H1 (cell line): Measurements from ENCODE around the gene TTC27. TPM values are rescaled to one million over a fixed set of nuclear protein-coding genes. Genes with fewer than 3 reads are reported as not detected.

Experiments used
- CTCF ChIA-PET: fragments of 300-600 bp; sonication (Branson Sonifier 250); formaldehyde crosslinking; loops from one replicate; lab custom pipeline; 2021; ENCODE audit not compliant: partially characterized antibody; lab: Charles Lee
- POLR2A ChIA-PET: fragments of 300-600 bp; sonication (Branson Sonifier 250); formaldehyde crosslinking; loops from one replicate; lab custom pipeline; 2021; ENCODE audit warnings: inconsistent platforms; ENCODE audit not compliant: partially characterized antibody; lab: Charles Lee
- DNase-seq, 2 experiments: peaks; one replicate each; pipeline versions ENCODE4 v3.0.0 to v3.0.0-alpha.2; 2010 to 2022; ENCODE audit warnings: low spot score in 2 of 2, low read depth in 1 of 2, mixed read lengths in 1 of 2
- FAIRE-seq: peaks from 2 replicates; lab custom pipeline; 2011; peaks lifted over from hg19 to GRCh38; lab: Jason Lieb, UNC
- H2AFZ ChIP-seq: 2 replicates; pipeline ENCODE4 v1.8.1; 2012; ENCODE audit warnings: low read length, inconsistent platforms
- H2AK5ac ChIP-seq: 2 replicates; pipeline ENCODE4 v1.6.1; 2013; ENCODE audit warnings: low read depth, low read length
- H2BK120ac ChIP-seq: replicated peaks from 2 replicates; pipeline ENCODE3; 2013; ENCODE audit warnings: low read depth, low read length, inconsistent platforms
- H2BK12ac ChIP-seq: 2 replicates; pipeline ENCODE4 v1.6.1; 2013; ENCODE audit warnings: low read depth, low read length
- H2BK15ac ChIP-seq: 2 replicates; pipeline ENCODE4 v1.6.1; 2013; ENCODE audit warnings: low read length
- H2BK20ac ChIP-seq: 2 replicates; pipeline ENCODE4 v1.6.1; 2013; ENCODE audit warnings: low read length
- H2BK5ac ChIP-seq: 2 replicates; pipeline ENCODE4 v1.6.1; 2013; ENCODE audit warnings: low read depth, low read length
- H3K14ac ChIP-seq: 2 replicates; pipeline ENCODE4 v1.6.1; 2013; ENCODE audit warnings: inconsistent platforms; ENCODE audit not compliant: insufficient read length
- H3K18ac ChIP-seq: 2 replicates; pipeline ENCODE4 v1.6.1; 2013; ENCODE audit warnings: low read length; ENCODE audit errors: extremely low read depth
- H3K23ac ChIP-seq: 2 replicates; pipeline ENCODE4 v1.6.1; 2013; ENCODE audit warnings: inconsistent platforms; ENCODE audit not compliant: insufficient read length
- H3K23me2 ChIP-seq: 2 replicates; pipeline ENCODE4 v1.6.1; 2013; ENCODE audit warnings: low read depth, low read length
- H3K27ac ChIP-seq: 2 replicates; pipeline ENCODE4 v1.6.1; 2011; ENCODE audit warnings: low read depth, low read length, inconsistent platforms
- H3K27me3 ChIP-seq, 4 experiments: replicated peaks in 1 of 4; 1 replicate in 1 of 4; 2 replicates in 3 of 4; pipeline versions ENCODE4 v1.6.1 to v1.8.1; 2011 to 2013; ENCODE audit warnings: low read length in 3 of 4, mild to moderate bottlenecking in 3 of 4, inconsistent platforms in 2 of 4, mixed read lengths in 2 of 4, moderate library complexity in 1 of 4; ENCODE audit not compliant: control insufficient read depth in 3 of 4, insufficient read depth in 3 of 4; ENCODE audit errors: extremely low read depth in 1 of 4
- H3K36me3 ChIP-seq, 4 experiments: 2 replicates each; pipeline versions ENCODE4 v1.6.1 to v1.8.1; 2011 to 2013; ENCODE audit warnings: mild to moderate bottlenecking in 4 of 4, low read length in 3 of 4, moderate library complexity in 2 of 4, control low read depth in 1 of 4, inconsistent platforms in 1 of 4; ENCODE audit not compliant: insufficient read depth in 4 of 4, control insufficient read depth in 2 of 4
- H3K4ac ChIP-seq: replicated peaks from 2 replicates; pipeline ENCODE3; 2013; ENCODE audit warnings: low read length, low read depth, mixed read lengths, inconsistent platforms; ENCODE audit not compliant: insufficient read length
- H3K4me1 ChIP-seq, 4 experiments: replicated peaks in 1 of 4; 1 replicate in 1 of 4; 2 replicates in 3 of 4; pipeline versions ENCODE4 v1.6.1 to v1.8.1; 2011 to 2013; ENCODE audit warnings: low read length in 3 of 4, inconsistent platforms in 2 of 4, mixed read lengths in 1 of 4; ENCODE audit not compliant: insufficient read depth in 4 of 4, control insufficient read depth in 3 of 4
- H3K4me2 ChIP-seq, 2 experiments: 2 replicates each; pipeline versions ENCODE4 v1.6.1 to v1.8.1; 2011 to 2013; ENCODE audit warnings: low read depth in 2 of 2, low read length in 2 of 2, control low read depth in 1 of 2, inconsistent platforms in 1 of 2, mild to moderate bottlenecking in 1 of 2; ENCODE audit not compliant: insufficient read depth in 1 of 2
- H3K4me3 ChIP-seq, 4 experiments: fragments of 200-600, 300-600 bp in 1 of 4; sonication (generic), shearing (Covaris generic), sonication (Bioruptor Twin) in 1 of 4; 2 replicates each; pipeline versions ENCODE4 v1.5.1 to v1.8.1; 2011 to 2016; ENCODE audit warnings: low read length in 4 of 4, low read depth in 3 of 4, control low read depth in 2 of 4, inconsistent platforms in 2 of 4, mild to moderate bottlenecking in 2 of 4, mixed read lengths in 1 of 4, moderate library complexity in 1 of 4; ENCODE audit not compliant: insufficient read depth in 2 of 4; ENCODE audit errors: extremely low read depth in 1 of 4
- H3K56ac ChIP-seq: replicated peaks from 2 replicates; pipeline ENCODE3; 2013; ENCODE audit warnings: low read depth, mild to moderate bottlenecking, mixed read lengths, low read length, inconsistent platforms; ENCODE audit not compliant: insufficient read length
- H3K79me1 ChIP-seq: 2 replicates; pipeline ENCODE4 v1.6.1; 2013; ENCODE audit warnings: low read depth, low read length, control low read depth
- H3K79me2 ChIP-seq, 2 experiments: 2 replicates each; pipeline versions ENCODE4 v1.6.1 to v1.8.1; 2012 to 2013; ENCODE audit warnings: low read length in 2 of 2, mild to moderate bottlenecking in 2 of 2, inconsistent platforms in 1 of 2; ENCODE audit not compliant: insufficient read depth in 2 of 2, control insufficient read depth in 1 of 2
- H3K9ac ChIP-seq, 4 experiments: replicated peaks in 1 of 4; 1 replicate in 1 of 4; 2 replicates in 3 of 4; pipeline versions ENCODE4 v1.6.1 to v1.8.1; 2011 to 2013; ENCODE audit warnings: low read depth in 3 of 4, low read length in 3 of 4, control low read depth in 2 of 4, mild to moderate bottlenecking in 2 of 4, moderate library complexity in 2 of 4, inconsistent platforms in 1 of 4; ENCODE audit errors: extremely low read depth in 1 of 4
- H3K9me3 ChIP-seq, 2 experiments: 2 replicates each; pipeline versions ENCODE4 v1.6.1 to v1.8.1; 2012 to 2013; ENCODE audit warnings: mild to moderate bottlenecking in 2 of 2, moderate library complexity in 2 of 2, control low read depth in 1 of 2, inconsistent platforms in 1 of 2, low read depth in 1 of 2, low read length in 1 of 2, mixed read lengths in 1 of 2; ENCODE audit not compliant: insufficient read depth in 2 of 2
- H4K20me1 ChIP-seq, 2 experiments: replicated peaks in 1 of 2; 2 replicates each; pipeline versions ENCODE3 to v1.8.1; 2011 to 2013; ENCODE audit warnings: inconsistent platforms in 2 of 2, low read length in 2 of 2, mild to moderate bottlenecking in 1 of 2; ENCODE audit not compliant: insufficient read depth in 2 of 2, control insufficient read depth in 1 of 2
- H4K5ac ChIP-seq: 2 replicates; pipeline ENCODE4 v1.6.1; 2013; ENCODE audit warnings: low read length, low read depth, mixed read lengths, inconsistent platforms; ENCODE audit not compliant: insufficient read length
- H4K8ac ChIP-seq: 2 replicates; pipeline ENCODE4 v1.8.0; 2013; ENCODE audit warnings: mild to moderate bottlenecking, moderate library complexity, low read length, inconsistent platforms; ENCODE audit not compliant: insufficient read depth; ENCODE audit errors: extremely low read depth
- H4K91ac ChIP-seq: replicated peaks from 2 replicates; pipeline ENCODE3; 2013; ENCODE audit warnings: low read length, mixed read lengths, inconsistent platforms; ENCODE audit not compliant: insufficient read length
- CHD2 ChIP-seq: IDR thresholded peaks from 2 replicates; pipeline ENCODE4 v1.6.1; 2012; ENCODE audit warnings: low read length, improper control_type of control experiment
- EP300 ChIP-seq, 2 experiments: IDR thresholded peaks; 1 replicate in 1 of 2; 2 replicates in 1 of 2; pipeline ENCODE4 v1.6.1; 2011 to 2012; ENCODE audit warnings: low read depth in 2 of 2, low read length in 2 of 2, mild to moderate bottlenecking in 2 of 2, borderline replicate concordance in 1 of 2, inconsistent platforms in 1 of 2, moderate library complexity in 1 of 2
- NRF1 ChIP-seq: IDR thresholded peaks from 2 replicates; pipeline ENCODE4 v1.6.1; 2011; ENCODE audit warnings: mild to moderate bottlenecking, low read depth, low read length, improper control_type of control experiment
- POLR2AphosphoS5 ChIP-seq: IDR thresholded peaks from 2 replicates; pipeline ENCODE4 v1.6.1; 2011; ENCODE audit warnings: low read depth, low read length
- POU5F1 ChIP-seq: IDR thresholded peaks from 2 replicates; pipeline ENCODE4 v1.6.1; 2011; ENCODE audit warnings: low read depth, mild to moderate bottlenecking, low read length, moderate library complexity
- RXRA ChIP-seq: IDR thresholded peaks from 2 replicates; pipeline ENCODE4 v1.6.1; 2011; ENCODE audit warnings: low read depth, mild to moderate bottlenecking, low read length, moderate library complexity; ENCODE audit not compliant: insufficient read depth
- SP2 ChIP-seq: IDR thresholded peaks from 2 replicates; pipeline ENCODE4 v1.6.1; 2012; ENCODE audit warnings: mild to moderate bottlenecking, low read length, inconsistent platforms
- TAF1 ChIP-seq: IDR thresholded peaks from 2 replicates; pipeline ENCODE4 v1.6.1; 2011; ENCODE audit warnings: mild to moderate bottlenecking, low read depth, low read length
- TBP ChIP-seq: IDR thresholded peaks from 2 replicates; pipeline ENCODE4 v1.6.1; 2011; ENCODE audit warnings: low read depth, low read length, improper control_type of control experiment
- WGBS, 2 experiments: shearing (Covaris generic) in 1 of 2; methylation state at CpG; one replicate each; pipeline versions ENCODE4 v1.1.6 to v1.1.7; 2013 to 2015; ENCODE audit warnings: low lambda C conversion rate in 2 of 2, mixed read lengths in 2 of 2, inconsistent platforms in 1 of 2, low coverage in 1 of 2, missing lambda C conversion rate in 1 of 2; ENCODE audit not compliant: insufficient replicate concordance in 2 of 2, insufficient coverage in 1 of 2, insufficient read length in 1 of 2; ENCODE audit errors: extremely low coverage in 1 of 2, missing lambda C conversion rate in 1 of 2; 5-methylcytosine and 5-hydroxymethylcytosine counted together
- polyA plus RNA-seq, 7 experiments: library from polyadenylated mRNA; depleted of rRNA in 3 of 7; stranded (reverse) in 5 of 7; unstranded in 2 of 7; fragments of >200 nt in 5 of 7; fragments of 200-250 nt in 2 of 7; gene quantifications; 1 replicate in 5 of 7; 2 replicates in 1 of 7; 4 replicates in 1 of 7; pipeline versions ENCODE4 v1.2.1 to v1.2.3, GENCODE V29; 2011 to 2013; ENCODE audit warnings: missing spikeins in 2 of 7, mixed read lengths in 2 of 7
- total RNA-seq: library from RNA; stranded (reverse); fragmentation: NEBNext Ultra II Directional; extraction: Animal tissue kit (Norgen Biotek cat#: 25700); gene quantifications from 2 replicates; pipeline ENCODE4 v1.2.1, GENCODE V29; 2021

TTC27 gene
- total and polyA plus RNA-seq, 2 of the 8 experiments (the other 6 are each of a cell fraction or from before 2014, with no cell fraction given) = 13.8 to 29.1 TPM

GRCh38 chr2:32624812-32625211 lies 3.0 kb upstream of the TTC27 start:
- no peaks in the 10 kb centered on the region for H3K9me3 ChIP-seq
- TF ChIP-seq POU5F1 (no peak), EP300 (IDR thresholded peaks at IDR 0.05; ENCODE audit: borderline replicate concordance in 1 of 2, low read depth in 2 of 2, low read length in 2 of 2) (no peak), RXRA (no peak), SP2 (no peak), POLR2AphosphoS5 (no peak), TBP (no peak), TAF1 (no peak), CHD2 (no peak), NRF1 (no peak)
- no peak overlapping the region for H3K27ac ChIP-seq
- H3K23me2 ChIP-seq = peaks cover 8% of the 10 kb centered on the region; the same call in 1 of the 2 replicates
- H3K27me3 ChIP-seq = no peaks in the 10 kb centered on the region
- no peak overlapping the region for H3K18ac ChIP-seq
- H3K9ac ChIP-seq = no peak overlapping the region
- H3K23ac ChIP-seq = no peak overlapping the region
- no peak overlapping the region for H2BK20ac ChIP-seq
- DNase-seq = no peak
- ChIA-PET POLR2A (interaction anchor here (1.2 kb wide), 1 partner anchor 12 kb away, joined by 3 read pairs; no protein-coding TSS in a partner anchor), CTCF (interaction anchor here (0.5 to 0.6 kb wide), 2 partner anchors 30 to 756 kb away, joined by 3 read pairs; no protein-coding TSS in a partner anchor)
- H4K5ac ChIP-seq = no peak overlapping the region
- H2BK5ac ChIP-seq = no peak overlapping the region
- H4K20me1 ChIP-seq = no peaks in the 10 kb centered on the region
- H2AFZ ChIP-seq = no peak overlapping the region
- no peaks in the 10 kb centered on the region; a peak in 1 of 7 replicates for H3K4me1 ChIP-seq
- no peak overlapping the region for H4K91ac ChIP-seq
- H3K79me1 ChIP-seq = no peaks in the 10 kb centered on the region
- WGBS, 2 experiments = 89% methylated on average over 3 of the region's 3 CpGs; no CpG with 5 or more reads in 1 of the 2 experiments
- no peak for FAIRE-seq
- no peak overlapping the region for H2BK12ac ChIP-seq
- no peak overlapping the region for H3K4me3 ChIP-seq
- no peak overlapping the region for H3K4ac ChIP-seq
- no peak overlapping the region for H3K56ac ChIP-seq
- no peak overlapping the region for H2AK5ac ChIP-seq
- H2BK120ac ChIP-seq = no peak overlapping the region
- H3K14ac ChIP-seq = no peak overlapping the region
- H3K79me2 ChIP-seq = peaks cover 0 to 2% of the 10 kb centered on the region in 2 experiments; a peak in 1 of 4 replicates
- H4K8ac ChIP-seq = no peak overlapping the region
- no peak overlapping the region for H3K4me2 ChIP-seq
- H2BK15ac ChIP-seq = no peak overlapping the region
- H3K36me3 ChIP-seq = peaks cover 0 to 2% (median 0%) of the 10 kb centered on the region in 4 experiments; a peak in 1 of 8 replicates
